ENCODE measurements around the gene FAM171A2.

- no peak for TF ChIP-seq ATF6 (CRISPR knock-in tag; IDR thresholded peaks at IDR 0.05)
- no peak for TF ChIP-seq CTCF (IDR thresholded peaks at IDR 0.05)
- no peak for TF ChIP-seq NFATC4 (CRISPR knock-in tag; IDR thresholded peaks at IDR 0.05)
- no peak for TF ChIP-seq PREB (CRISPR knock-in tag; IDR thresholded peaks at IDR 0.05; ENCODE audit: borderline replicate concordance)
- no peak for TF ChIP-seq SMAD3 (CRISPR knock-in tag; IDR thresholded peaks at IDR 0.05; ENCODE audit: borderline replicate concordance)
- no peak for TF ChIP-seq HMGXB4 (CRISPR knock-in tag; IDR thresholded peaks at IDR 0.05)
- no peak for TF ChIP-seq ZSCAN18 (CRISPR knock-in tag; IDR thresholded peaks at IDR 0.05)
These were observed 18.7 kb downstream of the FAM171A2 start, which contains the start of gene GRN for GRCh38 chr17:44344939-44345453.

Data from WTC11 (cell line).